Tibial artery (tissue), 4 donors: ENCODE measurements around the gene AIG1.

Source experiments
- DNase-seq, 2 donors: peaks; one replicate each; pipeline ENCODE4 v3.0.0-alpha.2; 2019
- H3K27ac ChIP-seq, 2 donors: fragments of 200-600 bp; sonication (generic) in 1 of 2; 1 replicate in 1 of 2; 2 replicates in 1 of 2; pipeline ENCODE4 v1.5.1; 2018 to 2019; ENCODE audit warnings: mild to moderate bottlenecking in 1 of 2
- H3K27me3 ChIP-seq, 2 donors: fragments of 200-600 bp; sonication (generic) in 1 of 2; one replicate each; pipeline versions ENCODE4 v1.5.1 to v1.6.0; 2016 to 2019
- H3K36me3 ChIP-seq, 3 donors: fragments of 200-600 bp; sonication (generic) in 2 of 3; one replicate each; pipeline ENCODE4 v1.5.1; 2016 to 2019; ENCODE audit warnings: mild to moderate bottlenecking in 2 of 3
- H3K4me1 ChIP-seq, 4 donors: fragments of 200-600 bp; sonication (generic) in 2 of 4; 1 replicate in 3 of 4; 2 replicates in 1 of 4; pipeline ENCODE4 v1.5.1; 2016 to 2019
- H3K4me3 ChIP-seq, 2 donors: fragments of 200-600 bp; sonication (generic) in 1 of 2; 1 replicate in 1 of 2; 2 replicates in 1 of 2; pipeline ENCODE4 v1.5.1; 2018 to 2019; ENCODE audit warnings: mild to moderate bottlenecking in 2 of 2
- H3K9me3 ChIP-seq, 3 donors: fragments of 200-600 bp; sonication (generic) in 1 of 3; one replicate each; pipeline ENCODE4 v1.5.1; 2016 to 2019
- CTCF ChIP-seq, 2 experiments: fragments of 200-600 bp in 1 of 2; fragments of 450-650 bp in 1 of 2; IDR thresholded peaks; one replicate each; pipeline ENCODE4 v1.5.1; 2017 to 2019; ENCODE audit warnings: antibody characterized with exemption in 2 of 2, mild to moderate bottlenecking in 1 of 2, moderate library complexity in 1 of 2
- intact Hi-C: fragments of 100-400 bp; cut with DNase I; formaldehyde crosslinking; loops from one replicate; pipeline ENCODE4 v1.15.0; 2023; ENCODE audit warnings: low total_unique reads

Gene AIG1

DNA sequence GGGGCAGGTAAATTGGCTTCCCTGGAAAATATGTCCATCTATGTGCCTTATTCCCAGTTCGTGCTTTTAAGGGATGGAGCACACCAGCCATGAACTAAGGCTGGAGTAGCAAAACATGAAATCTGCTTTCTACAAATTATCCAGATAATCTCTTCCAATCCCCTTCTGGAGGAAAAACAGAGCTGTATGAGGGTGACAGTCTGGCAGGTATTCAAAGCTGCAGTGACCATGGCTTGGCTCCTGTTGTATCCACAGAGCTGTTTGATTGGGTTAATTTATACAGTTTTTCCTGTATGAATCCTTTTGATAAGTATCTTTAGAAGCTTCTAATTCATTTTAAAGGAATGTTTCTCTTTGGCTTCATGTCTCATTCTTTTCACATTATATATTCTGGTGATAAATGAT, 144.4 kb downstream of the AIG1 start:
- Histone ChIP-seq H3K9me3 (peaks cover 0 to 6% (median 5%) of the 10 kb centered on the region in 3 donors), H3K36me3 (no peaks in the 10 kb centered on the region), H3K4me3 (no peak overlapping the region), H3K27ac (no peak overlapping the region), H3K27me3 (no peaks in the 10 kb centered on the region), H3K4me1 (peaks cover 0 to 12% (median 0%) of the 10 kb centered on the region in 4 donors)
- intact Hi-C loops = no loop called here
- no peak for TF ChIP-seq CTCF (IDR thresholded peaks at IDR 0.05)
- DNase-seq = no peak

DNA sequence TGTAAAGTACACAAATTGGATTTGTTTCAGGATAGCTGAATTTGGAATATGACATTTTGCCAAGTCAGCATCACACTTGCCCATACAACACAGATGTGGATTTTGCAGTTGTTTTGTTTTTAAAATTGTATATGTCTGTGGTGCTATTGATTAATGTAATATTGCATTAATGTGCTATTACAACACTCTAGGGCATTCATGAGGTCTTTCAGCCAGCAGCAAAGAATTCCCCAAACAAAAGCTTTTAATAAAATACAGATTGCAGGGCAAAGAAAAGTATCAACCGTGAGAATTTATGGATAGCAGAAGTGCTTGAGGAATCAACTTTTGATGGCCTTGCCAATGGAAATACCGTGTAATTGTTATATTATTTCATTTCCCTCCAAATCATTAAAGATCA, 144.9 kb downstream of the AIG1 start:
- no peaks in the 10 kb centered on the region for H3K36me3 ChIP-seq
- peaks cover 0 to 12% (median 0%) of the 10 kb centered on the region in 4 donors for H3K4me1 ChIP-seq
- no peak overlapping the region for H3K27ac ChIP-seq
- DNase-seq = no peak
- H3K9me3 ChIP-seq = peaks cover 0 to 6% (median 5%) of the 10 kb centered on the region in 3 donors
- no peak overlapping the region for H3K4me3 ChIP-seq
- no peaks in the 10 kb centered on the region for H3K27me3 ChIP-seq
- intact Hi-C loops = no loop called here
- no peak for TF ChIP-seq CTCF (IDR thresholded peaks at IDR 0.05)

DNA sequence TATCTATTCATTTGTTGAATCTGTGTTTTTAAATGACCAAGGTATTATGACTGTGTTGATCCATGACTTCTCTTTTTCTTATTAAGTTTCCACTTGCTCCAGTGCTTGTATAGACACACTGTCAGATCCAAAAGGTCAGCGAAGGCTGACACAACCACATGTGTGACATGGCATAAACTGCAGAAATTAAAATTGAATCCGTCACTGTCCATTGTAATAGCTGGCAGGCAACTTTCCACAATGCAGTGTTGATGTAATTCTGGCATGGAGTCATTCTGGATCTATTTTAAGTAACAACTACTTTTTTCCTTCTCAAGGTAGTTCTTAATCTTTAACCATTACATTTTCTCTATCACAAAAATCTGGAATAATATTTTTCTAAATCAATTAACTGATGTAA, 145.3 kb downstream of the AIG1 start:
- TF ChIP-seq CTCF (IDR thresholded peaks at IDR 0.05) = no peak
- H3K4me1 ChIP-seq = peaks cover 0 to 12% (median 0%) of the 10 kb centered on the region in 4 donors
- H3K4me3 ChIP-seq = no peak overlapping the region
- no peak for DNase-seq
- intact Hi-C loops = no loop called here
- H3K27me3 ChIP-seq = no peaks in the 10 kb centered on the region
- no peak overlapping the region for H3K27ac ChIP-seq
- H3K36me3 ChIP-seq = no peaks in the 10 kb centered on the region
- peaks cover 0 to 6% (median 5%) of the 10 kb centered on the region in 3 donors for H3K9me3 ChIP-seq

GRCh38 chr6:143206550-143206949, 145.9 kb downstream of the AIG1 start:
- no peak for TF ChIP-seq CTCF (IDR thresholded peaks at IDR 0.05)
- DNase-seq = no peak
- Histone ChIP-seq H3K4me3 (no peak overlapping the region), H3K27ac (no peak overlapping the region), H3K27me3 (no peaks in the 10 kb centered on the region), H3K36me3 (no peaks in the 10 kb centered on the region), H3K4me1 (peaks cover 0 to 12% (median 0%) of the 10 kb centered on the region in 4 donors), H3K9me3 (peaks cover 0 to 6% (median 5%) of the 10 kb centered on the region in 3 donors)
- intact Hi-C loops = no loop called here

- Histone ChIP-seq H3K9me3 (no peaks in the 10 kb centered on the region), H3K4me3 (no peak overlapping the region), H3K27ac (no peak overlapping the region), H3K36me3 (no peaks in the 10 kb centered on the region), H3K4me1 (peaks cover 0 to 26% (median 0%) of the 10 kb centered on the region in 4 donors), H3K27me3 (no peaks in the 10 kb centered on the region)
- no peak for DNase-seq
- no peak for TF ChIP-seq CTCF (IDR thresholded peaks at IDR 0.05)
- intact Hi-C loops = no loop called here
Measured at GRCh38 chr6:143210420-143210819, 149.7 kb downstream of the AIG1 start.

DNA sequence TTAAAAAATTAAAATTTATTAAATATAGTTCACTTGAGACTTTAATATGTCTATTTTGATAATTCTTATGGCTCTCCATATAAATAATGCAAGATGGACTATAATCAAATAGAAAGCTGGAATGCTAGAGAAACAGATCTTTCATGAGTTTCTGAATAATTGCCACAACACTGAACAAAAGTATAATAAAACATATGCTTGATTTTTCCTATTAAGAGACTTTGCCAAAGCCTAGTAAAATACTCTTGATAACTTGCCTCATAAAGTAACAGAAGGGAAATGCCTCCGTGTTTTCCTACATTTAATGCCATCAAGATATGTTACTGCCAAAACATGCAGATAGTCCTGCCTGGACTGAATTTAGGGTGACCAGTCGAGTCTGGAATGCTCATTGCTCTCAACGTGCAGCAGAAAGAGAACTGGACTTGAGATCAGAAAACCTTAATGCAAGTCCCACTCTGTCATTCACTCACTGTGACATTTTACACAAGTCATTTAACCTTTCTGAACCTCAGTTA, 153.2 kb downstream of the AIG1 start:
- Histone ChIP-seq H3K9me3 (no peaks in the 10 kb centered on the region), H3K27ac (peak overlapping the region in 1 of 2 donors; percentile 7), H3K4me3 (no peak overlapping the region), H3K36me3 (no peaks in the 10 kb centered on the region), H3K27me3 (no peaks in the 10 kb centered on the region), H3K4me1 (peaks cover 0 to 14% (median 0%) of the 10 kb centered on the region in 4 donors)
- intact Hi-C loops = no loop called here
- TF ChIP-seq CTCF (IDR thresholded peaks at IDR 0.05) = no peak
- DNase-seq = no peak
